IMR-90 (cell line): Measurements from ENCODE around the gene SPRED3. TPM values are rescaled to one million over a fixed set of nuclear protein-coding genes. Genes with fewer than 3 reads are reported as not detected.

Experiments used
- ATAC-seq: fragments of 200-7000 bp; cut with Tn5 transposase; 2 replicates; pipeline ENCODE4 v1.9.1; 2020; ENCODE audit warnings: low read depth, mild to moderate bottlenecking, moderate library complexity
- BruUV-seq: library from RNA; stranded (reverse); fragments of 400-500 nt; replicated peaks from 2 replicates; lab custom pipeline; 2021; lab: Mats Ljungman, UMichigan
- CTCF ChIA-PET: fragments of 300-600 bp; formaldehyde crosslinking; extraction: SDS; loops from one replicate; lab custom pipeline; 2021; ENCODE audit warnings: antibody characterized with exemption; lab: Yijun Ruan, JAX
- POLR2A ChIA-PET: fragments of 300-600 bp; sonication (Branson Sonifier 250); formaldehyde crosslinking; loops from one replicate; lab custom pipeline; 2022; ENCODE audit warnings: antibody characterized with exemption; ENCODE audit not compliant: unreplicated experiment; lab: Charles Lee
- DNase-seq: peaks from one replicate; pipeline ENCODE4 v3.0.0; 2013
- H2AFZ ChIP-seq: replicated peaks from 2 replicates; pipeline ENCODE3; 2013; ENCODE audit warnings: low read length, mild to moderate bottlenecking; ENCODE audit not compliant: poor library complexity
- H2AK5ac ChIP-seq: 2 replicates; pipeline ENCODE4 v1.6.1; 2013; ENCODE audit warnings: low read depth, low read length, inconsistent platforms
- H2AK9ac ChIP-seq: replicated peaks from 2 replicates; pipeline ENCODE3; 2013; ENCODE audit warnings: mild to moderate bottlenecking, low read depth, low read length, moderate library complexity; ENCODE audit not compliant: poor library complexity
- H2BK120ac ChIP-seq: 2 replicates; pipeline ENCODE4 v1.6.1; 2013; ENCODE audit warnings: low read depth, low read length, inconsistent platforms
- H2BK15ac ChIP-seq: 3 replicates; pipeline ENCODE4 v1.6.1; 2013; ENCODE audit warnings: low read depth, low read length, inconsistent platforms
- H2BK20ac ChIP-seq: 2 replicates; pipeline ENCODE4 v1.6.1; 2013; ENCODE audit warnings: low read depth, mild to moderate bottlenecking, inconsistent platforms, low read length, moderate library complexity
- H2BK5ac ChIP-seq: 2 replicates; pipeline ENCODE4 v1.6.1; 2013; ENCODE audit warnings: mild to moderate bottlenecking, low read depth, low read length, inconsistent platforms; ENCODE audit not compliant: poor library complexity, severe bottlenecking
- H3K14ac ChIP-seq: replicated peaks from 2 replicates; pipeline ENCODE4 v1.6.1; 2013; ENCODE audit warnings: low read depth, low read length, inconsistent platforms
- H3K18ac ChIP-seq: 2 replicates; pipeline ENCODE4 v1.6.1; 2013; ENCODE audit warnings: low read depth, low read length, control low read depth
- H3K23ac ChIP-seq: 2 replicates; pipeline ENCODE4 v1.6.1; 2013; ENCODE audit warnings: low read depth, low read length, inconsistent platforms
- H3K27ac ChIP-seq: 2 replicates; pipeline ENCODE4 v1.5.1; 2013; ENCODE audit warnings: mild to moderate bottlenecking, control low read depth, low read length; ENCODE audit not compliant: insufficient read depth
- H3K27me3 ChIP-seq: 2 replicates; pipeline ENCODE4 v1.6.1; 2013; ENCODE audit warnings: low read length; ENCODE audit not compliant: control insufficient read depth, insufficient read depth
- H3K36me3 ChIP-seq: 2 replicates; pipeline ENCODE4 v1.6.1; 2013; ENCODE audit warnings: low read length, mixed read lengths; ENCODE audit not compliant: control insufficient read depth, insufficient read depth
- H3K4ac ChIP-seq: 2 replicates; pipeline ENCODE4 v1.6.1; 2013; ENCODE audit warnings: low read depth, low read length, inconsistent platforms
- H3K4me1 ChIP-seq: 2 replicates; pipeline ENCODE4 v1.6.1; 2013; ENCODE audit warnings: low read length, mixed read lengths; ENCODE audit not compliant: control insufficient read depth, insufficient read depth
- H3K4me2 ChIP-seq: 2 replicates; pipeline ENCODE4 v1.6.1; 2013; ENCODE audit warnings: low read depth, mild to moderate bottlenecking, control low read depth, low read length, moderate library complexity
- H3K4me3 ChIP-seq: 2 replicates; pipeline ENCODE4 v1.5.1; 2013; ENCODE audit warnings: low read depth, mild to moderate bottlenecking, control low read depth, low read length, moderate library complexity; ENCODE audit not compliant: insufficient read depth
- H3K56ac ChIP-seq: 2 replicates; pipeline ENCODE4 v1.6.1; 2013; ENCODE audit warnings: low read length, inconsistent platforms; ENCODE audit not compliant: insufficient read depth; ENCODE audit errors: extremely low read depth
- H3K79me1 ChIP-seq, 2 experiments: 2 replicates each; pipeline ENCODE4 v1.6.1; 2013; ENCODE audit warnings: low read length in 2 of 2, inconsistent platforms in 1 of 2, low read depth in 1 of 2
- H3K9ac ChIP-seq: 2 replicates; pipeline ENCODE4 v1.6.1; 2013; ENCODE audit warnings: low read depth, low read length, control low read depth
- H3K9me1 ChIP-seq: 2 replicates; pipeline ENCODE4 v1.6.1; 2013; ENCODE audit warnings: low read length, inconsistent platforms; ENCODE audit not compliant: insufficient read depth
- H3K9me3 ChIP-seq: 2 replicates; pipeline ENCODE4 v1.6.1; 2013; ENCODE audit warnings: low read length; ENCODE audit not compliant: control insufficient read depth, insufficient read depth
- H4K20me1 ChIP-seq: 2 replicates; pipeline ENCODE4 v1.6.1; 2013; ENCODE audit warnings: low read length, inconsistent platforms; ENCODE audit not compliant: insufficient read depth
- H4K5ac ChIP-seq: 2 replicates; pipeline ENCODE4 v1.6.1; 2013; ENCODE audit warnings: mild to moderate bottlenecking, low read depth, low read length, control low read depth
- H4K8ac ChIP-seq, 2 experiments: 2 replicates each; pipeline ENCODE4 v1.6.1; 2013; ENCODE audit warnings: low read depth in 2 of 2, low read length in 2 of 2, control low read depth in 1 of 2, inconsistent platforms in 1 of 2
- H4K91ac ChIP-seq: 2 replicates; pipeline ENCODE4 v1.6.1; 2013; ENCODE audit warnings: low read depth, low read length, inconsistent platforms; ENCODE audit not compliant: insufficient read depth
- BHLHE40 ChIP-seq: fragments of 150-350 bp; IDR thresholded peaks from 2 replicates; pipeline ENCODE4 v1.6.1; 2016; ENCODE audit warnings: mild to moderate bottlenecking, low read depth, low read length
- CEBPB ChIP-seq: IDR thresholded peaks from 2 replicates; pipeline ENCODE4 v1.6.1; 2012; ENCODE audit warnings: low read depth, low read length, improper control_type of control experiment
- CHD1 ChIP-seq: IDR thresholded peaks from 2 replicates; pipeline ENCODE4 v1.6.1; 2012; ENCODE audit warnings: low read depth, low read length, improper control_type of control experiment
- CTCF ChIP-seq: conservative IDR thresholded peaks from 2 replicates; pipeline ENCODE4 v1.5.1; 2012; ENCODE audit warnings: mild to moderate bottlenecking, low read depth, low read length, improper control_type of control experiment
- ELK1 ChIP-seq: fragments of 150-350 bp; IDR thresholded peaks from 2 replicates; pipeline ENCODE4 v1.6.1; 2016; ENCODE audit warnings: low read depth, mild to moderate bottlenecking, low read length, moderate library complexity, borderline replicate concordance
- FOS ChIP-seq: fragments of 150-350 bp; IDR thresholded peaks from 2 replicates; pipeline ENCODE4 v1.6.1; 2016; ENCODE audit warnings: low read depth, low read length
- MAFK ChIP-seq: IDR thresholded peaks from 2 replicates; pipeline ENCODE4 v1.6.1; 2012; ENCODE audit warnings: low read depth, low read length, improper control_type of control experiment
- MAZ ChIP-seq: IDR thresholded peaks from 2 replicates; pipeline ENCODE4 v1.6.1; 2012; ENCODE audit warnings: low read depth, mild to moderate bottlenecking, low read length, improper control_type of control experiment, moderate library complexity, borderline replicate concordance
- MXI1 ChIP-seq: IDR thresholded peaks from 2 replicates; pipeline ENCODE4 v1.6.1; 2012; ENCODE audit warnings: low read depth, mild to moderate bottlenecking, low read length, moderate library complexity, borderline replicate concordance
- NFE2L2 ChIP-seq: fragments of 150-350 bp; IDR thresholded peaks from 2 replicates; pipeline ENCODE4 v1.6.1; 2016; ENCODE audit warnings: low read depth, mild to moderate bottlenecking, low read length
- POLR2A ChIP-seq: IDR thresholded peaks from 2 replicates; pipeline ENCODE4 v1.6.1; 2012; ENCODE audit warnings: mild to moderate bottlenecking, low read depth, low read length
- RAD21 ChIP-seq: IDR thresholded peaks from 2 replicates; pipeline ENCODE4 v1.6.1; 2012; ENCODE audit warnings: low read length, improper control_type of control experiment
- RCOR1 ChIP-seq: IDR thresholded peaks from 2 replicates; pipeline ENCODE4 v1.6.1; 2012; ENCODE audit warnings: mild to moderate bottlenecking, low read length, improper control_type of control experiment; ENCODE audit not compliant: insufficient replicate concordance
- RFX5 ChIP-seq: IDR thresholded peaks from 2 replicates; pipeline ENCODE4 v1.8.0; 2012; ENCODE audit warnings: low read depth, mild to moderate bottlenecking, low read length, moderate library complexity
- SMC3 ChIP-seq: fragments of 150-350 bp; IDR thresholded peaks from 2 replicates; pipeline ENCODE4 v1.6.1; 2016; ENCODE audit warnings: low read depth, mild to moderate bottlenecking, antibody characterized with exemption, low read length, moderate library complexity
- USF2 ChIP-seq: fragments of 150-350 bp; IDR thresholded peaks from 2 replicates; pipeline ENCODE4 v1.6.1; 2017; ENCODE audit warnings: mild to moderate bottlenecking, antibody characterized with exemption, low read length, low read depth
- WGBS, 2 experiments: methylation state at CpG; one replicate each; pipeline versions ENCODE4 v1.1.5 to v1.1.7; 2013; ENCODE audit warnings: missing lambda C conversion rate in 2 of 2; ENCODE audit not compliant: insufficient read length in 1 of 2; ENCODE audit errors: extremely low coverage in 2 of 2; 5-methylcytosine and 5-hydroxymethylcytosine counted together
- dilution Hi-C: fragments of 300-500 bp; cut with HindIII; formaldehyde crosslinking; loops from one replicate; pipeline ENCODE4 v1.14.3; 2018; ENCODE audit warnings: low sequenced_read_pairs; ENCODE audit not compliant: unreplicated experiment
- in situ Hi-C: fragments of 300-500 bp; cut with MboI; formaldehyde crosslinking; loops from 3 replicates; pipeline ENCODE4 v1.14.3; 2019; ENCODE audit warnings: low sequenced_read_pairs, inconsistent platforms, mixed read lengths
- intact Hi-C: fragments of 100-400 bp; cut with micrococcal nuclease; formaldehyde crosslinking; loops from 2 replicates; pipeline ENCODE4 v1.10.0; 2022
- polyA plus RNA-seq, 3 experiments: library from polyadenylated mRNA; depleted of rRNA; stranded (reverse); fragments of >200 nt; gene quantifications; 2 replicates each; pipeline ENCODE4 v1.2.3, GENCODE V29; 2012; ENCODE audit warnings: low replicate concordance in 1 of 3
- total RNA-seq: library from RNA; depleted of rRNA; stranded (reverse); fragments of >200 nt; gene quantifications from 2 replicates; pipeline ENCODE4 v1.2.3, GENCODE V29; 2012

The SPRED3 gene
- total and polyA plus RNA-seq, 2 of the 4 experiments (the other 2 are of a cell fraction): 0.90 to 7.9 TPM

- H3K79me1 ChIP-seq: no peaks in the 10 kb centered on the region
- H3K27me3 ChIP-seq: peaks cover 9% of the 10 kb centered on the region; the same call in 1 of the 2 replicates
- H2BK20ac ChIP-seq: no peak overlapping the region
- in situ Hi-C loops: no loop called here
- no peak overlapping the region for H2BK120ac ChIP-seq
- BruUV-seq: no TSS peak
- intact Hi-C loops: no loop called here
- H2AK5ac ChIP-seq: no peak overlapping the region
- H2AK9ac ChIP-seq: no peak overlapping the region
- H3K18ac ChIP-seq: no peak overlapping the region
- H3K4me1 ChIP-seq: no peaks in the 10 kb centered on the region
- H4K5ac ChIP-seq: no peak overlapping the region
- H2AFZ ChIP-seq: no peak overlapping the region
- H3K23ac ChIP-seq: no peak overlapping the region
- H3K9me3 ChIP-seq: no peaks in the 10 kb centered on the region
- H3K36me3 ChIP-seq: no peaks in the 10 kb centered on the region
- DNase-seq (no peak), ATAC-seq (no peak)
- no peak overlapping the region for H3K14ac ChIP-seq
- 64% methylated on average over 2 of the region's 7 CpGs; no CpG with 5 or more reads in 1 of the 2 experiments for WGBS, 2 experiments
- ChIA-PET CTCF (no interaction called here), POLR2A (no interaction called here)
- H3K4me3 ChIP-seq: no peak overlapping the region
- H4K20me1 ChIP-seq: no peaks in the 10 kb centered on the region
- no peak overlapping the region for H4K8ac ChIP-seq
- H4K91ac ChIP-seq: no peak overlapping the region
- no peaks in the 10 kb centered on the region for H3K9me1 ChIP-seq
- H3K4me2 ChIP-seq: no peak overlapping the region
- H3K27ac ChIP-seq: no peak overlapping the region
- H2BK5ac ChIP-seq: no peak overlapping the region
- no peak for TF ChIP-seq RFX5
- no peak for TF ChIP-seq NFE2L2
- TF ChIP-seq CEBPB: no peak
- TF ChIP-seq MXI1: no peak
- TF ChIP-seq USF2: no peak
- TF ChIP-seq POLR2A: no peak
- no peak for TF ChIP-seq FOS
- TF ChIP-seq ELK1: no peak
- TF ChIP-seq MAZ: no peak
- TF ChIP-seq RAD21: no peak
- no peak for TF ChIP-seq SMC3
- no peak for TF ChIP-seq MAFK
- TF ChIP-seq CTCF: no peak
- no peak for TF ChIP-seq CHD1
- no peak for TF ChIP-seq RCOR1
- no peak for TF ChIP-seq BHLHE40
- no peak overlapping the region for H3K56ac ChIP-seq
- H2BK15ac ChIP-seq: no peak overlapping the region
- H3K9ac ChIP-seq: no peak overlapping the region
- H3K4ac ChIP-seq: no peak overlapping the region
- dilution Hi-C loops: no loop called here
Observed at GRCh38 chr19:38444026-38444425, 55.5 kb downstream of the SPRED3 start.
